Progenitor cell of endocrine pancreas (in vitro differentiated cells): ENCODE data around the gene ZNF8. TPM values are rescaled to one million over a fixed set of nuclear protein-coding genes. Genes with fewer than 3 reads are reported as not detected.

Experiments used
- DNase-seq: peaks from one replicate; pipeline ENCODE4 v3.0.0; 2021; ENCODE audit warnings: low spot score; ENCODE audit not compliant: unreplicated experiment
- H3K27ac Mint-ChIP-seq: 2 replicates; pipeline ENCODE4 v1.8.0; 2021; ENCODE audit warnings: mild to moderate bottlenecking, moderate library complexity, mixed read lengths
- H3K27me3 Mint-ChIP-seq: 2 replicates; pipeline ENCODE4 v1.8.0; 2021; ENCODE audit warnings: mixed read lengths
- H3K36me3 Mint-ChIP-seq: 2 replicates; pipeline ENCODE4 v1.8.0; 2022; ENCODE audit warnings: mixed read lengths; ENCODE audit not compliant: insufficient read depth
- H3K4me1 Mint-ChIP-seq: 2 replicates; pipeline ENCODE4 v1.8.0; 2021; ENCODE audit warnings: low read depth, mixed read lengths
- H3K4me3 Mint-ChIP-seq: 2 replicates; pipeline ENCODE4 v1.8.0; 2021; ENCODE audit warnings: low read depth, mild to moderate bottlenecking, moderate library complexity, mixed read lengths
- H3K9me3 Mint-ChIP-seq: 2 replicates; pipeline ENCODE4 v1.8.0; 2021; ENCODE audit warnings: low read depth, mixed read lengths
- CTCF ChIP-seq: fragments of 200-600 bp; sonication (generic); IDR thresholded peaks from one replicate; pipeline ENCODE4 v1.5.0; 2021; ENCODE audit warnings: antibody characterized with exemption, mild to moderate bottlenecking; ENCODE audit not compliant: unreplicated experiment
- total RNA-seq: library from RNA; stranded (reverse); gene quantifications from 2 replicates; pipeline ENCODE4 v1.2.1, GENCODE V29; 2021

The ZNF8 gene
- total RNA-seq, 1 donor from 2014 or later = 18.2 TPM

- H3K27me3 Mint-ChIP-seq = no peaks in the 10 kb centered on the region
- peak overlapping the region; percentile 97 for H3K27ac Mint-ChIP-seq
- H3K4me1 Mint-ChIP-seq = peaks cover 25% of the 10 kb centered on the region
- peak overlapping the region; percentile 97 for H3K4me3 Mint-ChIP-seq
- peaks cover 4% of the 10 kb centered on the region for H3K9me3 Mint-ChIP-seq
- no peak for DNase-seq
- H3K36me3 Mint-ChIP-seq = peaks cover 30% of the 10 kb centered on the region
- TF ChIP-seq CTCF = no peak
Measured at GRCh38 chr19:58277748-58278540, 811 bp upstream of the ZNF8 start.

- TF ChIP-seq CTCF = peak; percentile 18
- Mint-ChIP-seq H3K4me3 (peak overlapping the region; percentile 97), H3K36me3 (peaks cover 27% of the 10 kb centered on the region), H3K4me1 (peaks cover 25% of the 10 kb centered on the region), H3K9me3 (peaks cover 1% of the 10 kb centered on the region), H3K27me3 (no peaks in the 10 kb centered on the region), H3K27ac (peak overlapping the region; percentile 97)
- peak; percentile 58 for DNase-seq
Measured at GRCh38 chr19:58279042-58279924, 528 bp downstream of the ZNF8 start.

- no peak for DNase-seq
- Mint-ChIP-seq H3K27me3 (no peaks in the 10 kb centered on the region), H3K36me3 (peaks cover 21% of the 10 kb centered on the region), H3K4me3 (peak overlapping the region; percentile 97), H3K27ac (peak overlapping the region; percentile 97), H3K9me3 (no peaks in the 10 kb centered on the region), H3K4me1 (peaks cover 25% of the 10 kb centered on the region)
- no peak for TF ChIP-seq CTCF
Measured at GRCh38 chr19:58279925-58280316, 1.2 kb downstream of the ZNF8 start.

- TF ChIP-seq CTCF = no peak
- H3K27ac Mint-ChIP-seq = no peak overlapping the region
- DNase-seq = no peak
- no peak overlapping the region for H3K4me3 Mint-ChIP-seq
- peaks cover 21% of the 10 kb centered on the region for H3K4me1 Mint-ChIP-seq
- peaks cover 25% of the 10 kb centered on the region for H3K36me3 Mint-ChIP-seq
- no peaks in the 10 kb centered on the region for H3K9me3 Mint-ChIP-seq
- H3K27me3 Mint-ChIP-seq = no peaks in the 10 kb centered on the region
Measured at GRCh38 chr19:58284199-58284598, 5.4 kb downstream of the ZNF8 start.

- H3K4me1 Mint-ChIP-seq = no peaks in the 10 kb centered on the region
- no peak for TF ChIP-seq CTCF
- H3K27me3 Mint-ChIP-seq = no peaks in the 10 kb centered on the region
- H3K4me3 Mint-ChIP-seq = no peak overlapping the region
- H3K9me3 Mint-ChIP-seq = peaks cover 16% of the 10 kb centered on the region
- DNase-seq = no peak
- peak overlapping the region; percentile 87 for H3K27ac Mint-ChIP-seq
- H3K36me3 Mint-ChIP-seq = peaks cover 70% of the 10 kb centered on the region
Measured at GRCh38 chr19:58291943-58292342, 13.2 kb downstream of the ZNF8 start.
